ENCODE measurements around the gene AKR1C1.

GRCh38 chr10:4981722-4982471 lies 18.7 kb downstream of the AKR1C1 start:
- TF ChIP-seq, protein P1, sequence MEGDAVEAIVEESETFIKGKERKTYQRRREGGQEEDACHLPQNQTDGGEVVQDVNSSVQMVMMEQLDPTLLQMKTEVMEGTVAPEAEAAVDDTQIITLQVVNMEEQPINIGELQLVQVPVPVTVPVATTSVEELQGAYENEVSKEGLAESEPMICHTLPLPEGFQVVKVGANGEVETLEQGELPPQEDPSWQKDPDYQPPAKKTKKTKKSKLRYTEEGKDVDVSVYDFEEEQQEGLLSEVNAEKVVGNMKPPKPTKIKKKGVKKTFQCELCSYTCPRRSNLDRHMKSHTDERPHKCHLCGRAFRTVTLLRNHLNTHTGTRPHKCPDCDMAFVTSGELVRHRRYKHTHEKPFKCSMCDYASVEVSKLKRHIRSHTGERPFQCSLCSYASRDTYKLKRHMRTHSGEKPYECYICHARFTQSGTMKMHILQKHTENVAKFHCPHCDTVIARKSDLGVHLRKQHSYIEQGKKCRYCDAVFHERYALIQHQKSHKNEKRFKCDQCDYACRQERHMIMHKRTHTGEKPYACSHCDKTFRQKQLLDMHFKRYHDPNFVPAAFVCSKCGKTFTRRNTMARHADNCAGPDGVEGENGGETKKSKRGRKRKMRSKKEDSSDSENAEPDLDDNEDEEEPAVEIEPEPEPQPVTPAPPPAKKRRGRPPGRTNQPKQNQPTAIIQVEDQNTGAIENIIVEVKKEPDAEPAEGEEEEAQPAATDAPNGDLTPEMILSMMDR (IDR thresholded peaks at IDR 0.05) = peak in 4 of 6 experiments; percentile 27 to 77 (median 71)
- no peak for TF ChIP-seq POLR2A (IDR thresholded peaks at IDR 0.05)
